ENCODE results near the gene EVA1B.
A peak's percentile ranks its signal among the peaks of the same experiment; 100 is the strongest.

Gene EVA1B

GRCh38 chr1:36323636-36324352 is at the start of gene EVA1B:
Gene EVA1B, minus strand, starts transcription at chr1:36323645. Its CDS starts 608 bp downstream, at chr1:36323037.
- no peak for DNase-seq (ENCODE audit: low read depth in 1 of 2, low spot score in 1 of 2)

DNA sequence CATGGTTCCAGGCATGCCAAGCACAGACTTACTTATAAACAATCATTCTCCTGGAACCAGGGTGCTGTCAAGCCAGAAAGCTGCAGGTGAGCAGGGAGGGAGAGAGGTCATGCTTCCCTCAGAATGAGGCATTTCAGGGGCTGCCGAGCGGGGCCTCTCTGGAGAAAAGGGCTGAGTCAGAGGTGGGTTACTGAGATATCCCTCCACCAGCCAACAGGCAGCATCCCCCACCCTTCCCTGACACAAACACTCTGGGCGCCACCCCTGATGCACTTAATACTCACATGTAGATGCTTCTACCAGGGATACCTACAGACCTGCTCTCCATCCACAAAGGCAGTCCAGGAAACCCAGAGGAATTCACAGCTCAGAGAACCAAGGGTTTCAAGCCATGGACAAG is 49.2 kb upstream of the EVA1B start:
- no peak for DNase-seq (ENCODE audit: low read depth in 1 of 2, low spot score in 1 of 2)

GRCh38 chr1:36369061-36369861 is 45.8 kb upstream of the EVA1B start:
- peak; percentile 71 to 80 for DNase-seq (ENCODE audit: low read depth in 1 of 2, low spot score in 1 of 2)

DNA sequence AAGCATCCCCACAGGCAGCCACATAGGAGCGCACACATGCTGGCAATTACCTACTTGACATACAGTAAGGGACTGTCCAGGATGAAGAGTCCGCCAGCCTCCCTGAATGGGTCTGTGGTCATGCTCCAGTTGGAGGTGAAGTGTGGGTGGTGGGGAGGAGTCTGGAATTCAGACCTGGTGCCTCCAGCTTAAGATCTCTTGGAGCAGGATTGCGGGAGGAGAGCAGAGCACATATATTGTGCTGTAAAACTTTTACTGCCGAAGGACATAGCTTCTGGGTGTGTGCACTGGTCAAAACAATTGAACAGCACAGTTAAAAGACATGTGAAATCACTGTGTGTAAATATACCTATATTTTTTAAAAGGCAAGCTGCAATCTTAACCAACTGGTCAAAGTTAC is 44.4 kb upstream of the EVA1B start:
- DNase-seq (ENCODE audit: low read depth in 1 of 2, low spot score in 1 of 2), result no peak

- DNase-seq (ENCODE audit: low read depth in 1 of 2, low spot score in 1 of 2), result no peak
Measured at GRCh38 chr1:36367066-36367465, 43.6 kb upstream of the EVA1B start.

- DNase-seq (ENCODE audit: low read depth in 1 of 2, low spot score in 1 of 2), result peak in 1 of 2 donors; percentile 35
Measured at GRCh38 chr1:36366091-36366661, 42.7 kb upstream of the EVA1B start.

DNA sequence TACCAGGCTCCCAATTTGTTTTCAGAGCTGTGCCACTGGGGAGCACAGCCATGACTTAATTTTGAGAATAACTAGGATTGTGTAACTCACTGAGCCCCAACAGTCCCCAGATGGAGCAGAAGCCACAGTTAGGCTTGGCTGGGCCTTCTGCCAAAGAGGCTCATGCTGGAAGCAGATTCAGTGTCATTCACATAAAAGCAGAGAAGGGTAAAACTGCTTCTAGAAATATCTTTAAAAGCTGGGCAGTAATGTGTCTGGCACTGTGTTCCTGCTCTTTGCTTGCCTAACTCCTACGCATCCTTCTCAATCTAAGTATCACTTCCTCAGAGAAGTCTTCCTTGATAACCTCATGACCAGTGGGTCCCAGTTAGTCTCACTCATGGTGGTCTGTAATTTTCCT is 41.9 kb upstream of the EVA1B start:
- DNase-seq (ENCODE audit: low read depth in 1 of 2, low spot score in 1 of 2), result no peak

DNA sequence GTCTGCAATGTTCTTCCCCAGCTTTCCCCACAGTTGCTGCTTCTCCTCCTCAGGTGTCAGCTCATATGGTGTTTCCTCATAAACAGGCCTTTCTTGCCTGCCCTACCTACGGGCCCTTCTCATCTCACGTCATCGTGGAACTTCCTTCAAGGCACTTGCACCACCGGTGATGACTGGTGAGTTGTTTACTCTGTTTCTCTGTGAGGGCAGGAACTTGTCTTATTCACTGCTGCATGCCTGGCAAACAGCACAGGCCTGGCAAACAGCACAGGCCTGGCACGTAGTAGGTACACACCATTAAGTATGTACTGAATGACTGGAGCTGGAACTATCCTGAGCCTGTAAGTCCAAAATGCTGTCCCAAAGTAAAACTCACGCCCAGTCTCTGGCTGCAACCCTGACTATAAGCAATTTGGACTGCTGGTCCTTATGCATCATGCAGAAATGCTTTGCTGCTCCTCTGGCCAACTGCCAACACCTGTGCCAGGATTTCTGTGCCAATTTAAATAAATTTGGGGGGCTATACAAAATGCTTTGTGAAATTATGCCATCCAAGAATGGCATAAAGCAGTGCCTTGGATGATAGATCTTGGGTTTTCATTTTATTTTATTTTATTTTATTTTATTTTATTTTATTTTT is 36.6 kb upstream of the EVA1B start:
- peak in 1 of 2 donors; percentile 17 for DNase-seq (ENCODE audit: low read depth in 1 of 2, low spot score in 1 of 2)

DNA sequence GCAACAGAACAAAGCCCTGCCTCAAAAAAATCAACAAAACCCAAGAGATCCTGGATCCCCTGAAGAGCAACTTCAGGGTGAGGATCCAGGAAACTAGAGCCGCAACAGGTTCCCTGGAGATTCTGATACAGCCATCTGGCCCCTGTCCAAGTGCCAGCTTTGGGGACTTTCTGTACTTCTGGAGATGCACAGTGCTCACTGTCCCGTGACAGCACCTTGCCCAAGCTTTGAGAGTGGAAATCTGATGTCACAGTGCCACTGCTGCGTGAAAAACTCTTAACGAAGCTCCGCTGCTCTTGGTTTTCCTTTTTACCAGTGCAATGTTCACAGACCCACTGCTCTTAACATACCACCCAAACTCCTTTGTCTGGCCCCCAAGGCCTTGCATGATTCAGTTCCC is 35.9 kb upstream of the EVA1B start:
- no peak for DNase-seq (ENCODE audit: low read depth in 1 of 2, low spot score in 1 of 2)

GRCh38 chr1:36358514-36359084 is 35.2 kb upstream of the EVA1B start:
- no peak for DNase-seq (ENCODE audit: low read depth in 1 of 2, low spot score in 1 of 2)

DNA sequence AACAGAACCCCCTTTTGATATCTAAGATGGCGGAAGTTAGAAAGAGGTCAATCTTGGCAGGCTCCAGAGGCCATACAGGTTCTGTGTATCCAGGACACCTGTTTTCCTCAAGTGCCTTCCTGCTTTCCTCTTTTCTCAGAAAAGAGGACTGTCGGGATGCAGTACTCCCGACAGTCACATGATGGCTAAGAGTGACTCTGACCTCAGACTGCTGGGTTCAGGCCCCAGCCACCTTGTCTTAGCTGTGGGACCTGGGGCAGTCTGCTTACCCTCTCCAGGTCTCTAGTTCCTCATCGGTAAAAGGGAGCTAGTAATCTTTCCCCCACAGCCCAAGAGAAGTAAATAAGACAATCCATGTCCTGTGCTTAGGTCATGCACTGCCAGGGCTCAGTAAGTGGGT is 32.4 kb upstream of the EVA1B start:
- no peak for DNase-seq (ENCODE audit: low read depth in 1 of 2, low spot score in 1 of 2)

DNA sequence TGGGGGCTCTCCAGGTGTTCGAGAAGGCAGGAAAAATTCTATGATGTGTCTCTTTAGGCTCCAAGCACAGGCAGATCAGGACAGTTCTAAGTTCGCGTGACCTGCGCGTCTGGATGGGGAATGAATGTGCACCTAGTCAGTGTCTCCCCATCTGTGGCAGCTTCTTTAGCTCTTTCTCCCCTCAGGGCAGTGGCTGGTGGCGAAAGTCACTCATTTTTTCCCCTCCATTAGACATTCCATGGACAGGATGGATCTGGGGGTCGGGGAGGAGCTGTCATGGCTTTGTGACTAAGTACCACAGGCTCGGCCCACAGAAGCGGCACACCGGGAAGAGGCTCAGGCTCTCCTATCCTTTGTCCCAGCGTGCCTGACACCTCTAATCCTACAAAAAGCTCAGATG is 31.0 kb upstream of the EVA1B start:
- no peak for DNase-seq (ENCODE audit: low read depth in 1 of 2, low spot score in 1 of 2)

GRCh38 chr1:36352910-36353878 is 29.7 kb upstream of the EVA1B start:
- no peak for DNase-seq (ENCODE audit: low read depth in 1 of 2, low spot score in 1 of 2)

DNA sequence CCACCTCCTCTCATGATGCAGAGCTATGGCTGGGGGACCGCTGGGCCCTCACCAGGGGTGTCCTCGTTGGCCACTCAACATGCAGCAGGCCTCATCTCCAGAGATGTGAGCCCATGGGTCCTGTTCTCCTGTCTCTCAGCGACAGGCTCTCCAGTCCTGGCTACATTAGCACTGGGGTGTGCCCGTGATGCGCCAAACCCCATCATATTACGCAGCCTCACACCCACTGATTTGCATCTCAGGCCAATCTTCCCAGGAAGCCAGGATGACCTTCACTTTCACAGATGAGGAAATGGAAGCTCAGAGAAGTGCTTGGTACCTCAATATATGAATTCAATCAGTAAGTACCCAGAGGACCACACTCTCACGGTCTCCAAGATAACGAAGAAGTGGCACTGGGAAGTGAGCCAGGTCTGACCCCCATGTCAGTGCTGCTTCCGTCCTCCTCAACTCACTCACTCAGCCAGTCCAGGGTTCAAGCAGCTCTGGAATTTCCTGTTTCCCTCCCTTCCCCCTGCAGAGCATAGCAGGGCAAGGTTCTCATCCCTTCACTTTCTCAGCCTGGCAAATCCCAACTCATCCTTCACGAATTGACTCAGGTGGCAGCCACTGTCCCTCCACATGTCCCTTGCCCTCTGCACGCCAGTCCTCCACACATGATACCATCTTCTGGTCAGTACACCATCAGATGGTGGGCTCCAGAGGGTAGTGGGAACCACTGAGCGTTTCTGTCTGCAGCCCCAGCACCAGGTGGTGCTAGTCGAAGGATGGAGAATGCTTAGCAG is 28.9 kb upstream of the EVA1B start:
- no peak for DNase-seq (ENCODE audit: low read depth in 1 of 2, low spot score in 1 of 2)

GRCh38 chr1:36351227-36351977 is 28.0 kb upstream of the EVA1B start:
- DNase-seq (ENCODE audit: low read depth in 1 of 2, low spot score in 1 of 2), result no peak

- DNase-seq (ENCODE audit: low read depth in 1 of 2, low spot score in 1 of 2), result peak; percentile 20 to 27
Measured at GRCh38 chr1:36350659-36351226, 27.3 kb upstream of the EVA1B start.

DNA sequence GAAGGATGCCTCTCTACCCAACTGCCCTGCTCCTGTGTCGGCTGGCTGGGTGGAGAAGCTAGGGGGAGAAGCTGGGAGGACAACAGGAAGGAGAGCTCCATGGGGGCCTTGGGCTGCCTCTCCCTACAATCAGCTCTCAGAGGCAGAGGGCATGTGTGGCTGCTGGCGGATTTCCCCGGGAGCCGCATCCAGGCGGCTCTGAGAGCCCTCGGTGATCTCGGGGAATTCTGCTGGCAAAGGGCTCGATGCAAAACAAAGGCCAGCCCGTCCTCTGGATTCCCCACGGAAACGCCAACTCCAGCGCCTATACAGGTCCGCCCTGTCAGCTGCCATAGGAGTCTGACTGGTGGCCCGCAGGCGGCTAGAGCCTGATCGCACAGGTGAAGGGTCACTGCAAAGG is 26.4 kb upstream of the EVA1B start:
- DNase-seq (ENCODE audit: low read depth in 1 of 2, low spot score in 1 of 2), result no peak

DNA sequence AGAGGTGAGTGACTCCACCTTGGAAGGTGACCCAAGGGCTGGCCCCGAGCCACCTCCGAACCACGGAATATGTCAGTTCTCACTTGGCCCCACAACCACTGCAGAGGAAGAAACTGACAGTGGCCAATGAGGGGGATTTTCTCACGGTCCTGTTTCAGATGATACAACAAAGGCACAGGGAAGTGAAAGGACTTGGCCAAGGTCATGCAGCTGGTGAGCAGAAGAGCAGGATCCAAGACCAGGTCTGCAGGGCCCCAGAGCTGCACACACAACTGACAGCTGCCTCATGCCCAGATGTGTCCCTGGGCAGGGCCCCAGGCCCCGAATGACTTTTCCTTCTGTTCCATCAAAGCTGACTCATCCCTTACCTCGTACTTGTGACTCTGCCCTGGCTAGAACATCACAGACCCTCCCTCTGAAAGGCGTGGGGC is 25.8 kb upstream of the EVA1B start:
- DNase-seq (ENCODE audit: low read depth in 1 of 2, low spot score in 1 of 2), result no peak

Measured in activated CD4-positive, alpha-beta T cell treated with anti-CD3 and anti-CD28 coated beads, Interleukin-2, amount 50 U/mL, for 24 hours (primary cell).